Activated CD8-positive, alpha-beta T cell treated with anti-CD3 and anti-CD28 coated beads for 36 hours (primary cell): ENCODE data around the gene JAKMIP2. TPM values are rescaled to one million over a fixed set of nuclear protein-coding genes. Genes with fewer than 3 reads are reported as not detected.

Experiments used
- ATAC-seq: fragments of 200-7000 bp; cut with Tn5 transposase; one replicate; pipeline ENCODE4 v1.10.0; 2021; ENCODE audit warnings: mild to moderate bottlenecking, moderate library complexity
- CTCF ChIA-PET: fragments of 350-600 bp; sonication (Branson Sonifier 250); formaldehyde crosslinking; loops from one replicate; lab custom pipeline; 2021; ENCODE audit warnings: antibody characterized with exemption; lab: Charles Lee
- POLR2A ChIA-PET: fragments of 350-600 bp; sonication (Branson Sonifier 250); formaldehyde crosslinking; loops from one replicate; lab custom pipeline; 2021; ENCODE audit warnings: antibody characterized with exemption; lab: Charles Lee
- DNase-seq: peaks from one replicate; pipeline ENCODE4 v3.0.0-alpha.2; 2020
- H3K27ac Mint-ChIP-seq: one replicate; pipeline ENCODE4 v1.8.0; 2021; ENCODE audit warnings: mild to moderate bottlenecking, mixed read lengths
- H3K27me3 Mint-ChIP-seq: one replicate; pipeline ENCODE4 v1.8.0; 2021; ENCODE audit warnings: mixed read lengths
- H3K36me3 Mint-ChIP-seq: one replicate; pipeline ENCODE4 v1.8.0; 2021; ENCODE audit warnings: low read depth, mixed read lengths
- H3K4me1 Mint-ChIP-seq: one replicate; pipeline ENCODE4 v1.8.0; 2021; ENCODE audit warnings: low read depth, mixed read lengths
- H3K4me3 Mint-ChIP-seq: one replicate; pipeline ENCODE4 v1.8.0; 2021; ENCODE audit warnings: mild to moderate bottlenecking, moderate library complexity, mixed read lengths
- H3K9me3 Mint-ChIP-seq: one replicate; pipeline ENCODE4 v1.8.0; 2021; ENCODE audit warnings: mixed read lengths
- CTCF ChIP-seq: fragments of 200-600 bp; IDR thresholded peaks from one replicate; pipeline ENCODE4 v1.8.0; 2022; ENCODE audit warnings: antibody characterized with exemption, mild to moderate bottlenecking
- intact Hi-C: fragments of 100-400 bp; cut with micrococcal nuclease; formaldehyde crosslinking; loops from one replicate; pipeline ENCODE4 v1.10.0; 2022
- total RNA-seq, 2 experiments: library from RNA; stranded (reverse); gene quantifications; one replicate each; pipeline ENCODE4 v1.2.3, GENCODE V29; 2021

The JAKMIP2 gene
- total RNA-seq, 2 experiments from 2014 or later = 2.6 to 3.2 TPM

GRCh38 chr5:147687118-147687517 is 95.4 kb downstream of the JAKMIP2 start:
- Mint-ChIP-seq H3K4me1 (no peaks in the 10 kb centered on the region), H3K9me3 (no peaks in the 10 kb centered on the region), H3K4me3 (no peak overlapping the region), H3K36me3 (no peaks in the 10 kb centered on the region), H3K27me3 (no peaks in the 10 kb centered on the region), H3K27ac (no peak overlapping the region)
- intact Hi-C loops = no loop called here
- no peak for TF ChIP-seq CTCF
- ChIA-PET CTCF (interaction anchor here (1.2 kb wide), 1 partner anchor 136 kb away, joined by 3 read pairs; no protein-coding TSS in a partner anchor), POLR2A (no interaction called here)
- DNase-seq (no peak), ATAC-seq (no peak)

GRCh38 chr5:147686421-147686820 is 96.1 kb downstream of the JAKMIP2 start:
- Mint-ChIP-seq H3K4me1 (no peaks in the 10 kb centered on the region), H3K27ac (no peak overlapping the region), H3K4me3 (no peak overlapping the region), H3K27me3 (no peaks in the 10 kb centered on the region), H3K36me3 (no peaks in the 10 kb centered on the region), H3K9me3 (no peaks in the 10 kb centered on the region)
- POLR2A ChIA-PET = no interaction called here
- ATAC-seq = no peak
- CTCF ChIA-PET = no interaction called here
- intact Hi-C loops = no loop called here
- no peak for TF ChIP-seq CTCF
- no peak for DNase-seq

GRCh38 chr5:147685993-147686392 is 96.5 kb downstream of the JAKMIP2 start:
- Mint-ChIP-seq H3K36me3 (no peaks in the 10 kb centered on the region), H3K27me3 (no peaks in the 10 kb centered on the region), H3K27ac (no peak overlapping the region), H3K9me3 (no peaks in the 10 kb centered on the region), H3K4me3 (no peak overlapping the region), H3K4me1 (no peaks in the 10 kb centered on the region)
- ATAC-seq (no peak), DNase-seq (no peak)
- CTCF ChIA-PET = no interaction called here
- POLR2A ChIA-PET = no interaction called here
- intact Hi-C loops = no loop called here
- TF ChIP-seq CTCF = no peak

GRCh38 chr5:147675168-147675567 is 107.4 kb downstream of the JAKMIP2 start:
- H3K4me3 Mint-ChIP-seq = no peak overlapping the region
- DNase-seq (no peak), ATAC-seq (no peak)
- CTCF ChIA-PET = interaction anchor here (1.3 kb wide), 1 partner anchor 147 kb away, joined by 3 read pairs; no protein-coding TSS in a partner anchor
- H3K36me3 Mint-ChIP-seq = no peaks in the 10 kb centered on the region
- H3K27ac Mint-ChIP-seq = no peak overlapping the region
- intact Hi-C loops = no loop called here
- no peaks in the 10 kb centered on the region for H3K4me1 Mint-ChIP-seq
- POLR2A ChIA-PET = no interaction called here
- H3K9me3 Mint-ChIP-seq = no peaks in the 10 kb centered on the region
- H3K27me3 Mint-ChIP-seq = no peaks in the 10 kb centered on the region
- TF ChIP-seq CTCF = no peak

GRCh38 chr5:147674411-147674810 is 108.1 kb downstream of the JAKMIP2 start:
- no peak for TF ChIP-seq CTCF
- ATAC-seq (no peak), DNase-seq (no peak)
- CTCF ChIA-PET = interaction anchor here (1.3 kb wide), 1 partner anchor 148 kb away, joined by 3 read pairs; no protein-coding TSS in a partner anchor
- no peaks in the 10 kb centered on the region for H3K36me3 Mint-ChIP-seq
- H3K9me3 Mint-ChIP-seq = no peaks in the 10 kb centered on the region
- H3K4me1 Mint-ChIP-seq = no peaks in the 10 kb centered on the region
- POLR2A ChIA-PET = no interaction called here
- intact Hi-C loops = no loop called here
- H3K27me3 Mint-ChIP-seq = no peaks in the 10 kb centered on the region
- H3K4me3 Mint-ChIP-seq = no peak overlapping the region
- H3K27ac Mint-ChIP-seq = no peak overlapping the region
